Natural killer cell (primary cell): ENCODE results near the gene MRPL24. TPM values are rescaled to one million over a fixed set of nuclear protein-coding genes. Genes with fewer than 3 reads are reported as not detected.

Source experiments
- ATAC-seq, 3 donors: fragments of 150-1000 bp in 2 of 3; fragments of 200-7000 bp in 1 of 3; cut with Tn5 transposase; 1 replicate in 1 of 3; 2 replicates in 2 of 3; pipeline ENCODE4 v1.10.0; 2021; ENCODE audit warnings: mild to moderate bottlenecking in 2 of 3, moderate library complexity in 2 of 3
- DNase-seq, 2 donors: peaks; one replicate each; pipeline versions ENCODE4 v3.0.0 to v3.0.0-alpha.2; 2013 to 2021; ENCODE audit warnings: mixed read lengths in 1 of 2
- H3K27ac ChIP-seq: one replicate; pipeline ENCODE4 v1.5.1; 2013; ENCODE audit warnings: mild to moderate bottlenecking, low read length
- H3K27me3 ChIP-seq: one replicate; pipeline ENCODE4 v1.6.1; 2013; ENCODE audit warnings: low read length; ENCODE audit not compliant: control insufficient read depth, insufficient read depth
- H3K36me3 ChIP-seq: one replicate; pipeline ENCODE4 v1.6.1; 2013; ENCODE audit warnings: low read length; ENCODE audit not compliant: control insufficient read depth, insufficient read depth
- H3K4me1 ChIP-seq: one replicate; pipeline ENCODE4 v1.6.1; 2013; ENCODE audit warnings: low read length; ENCODE audit not compliant: control insufficient read depth, insufficient read depth
- H3K4me3 ChIP-seq: one replicate; pipeline ENCODE4 v1.5.1; 2013; ENCODE audit warnings: low read length
- H3K9me3 ChIP-seq: one replicate; pipeline ENCODE4 v1.6.1; 2013; ENCODE audit warnings: low read length; ENCODE audit not compliant: control insufficient read depth, insufficient read depth
- H3K27ac Mint-ChIP-seq, 2 donors: one replicate each; pipeline ENCODE4 v1.8.0; 2022; ENCODE audit warnings: mild to moderate bottlenecking in 2 of 2, mixed read lengths in 2 of 2, moderate library complexity in 1 of 2
- H3K27me3 Mint-ChIP-seq, 2 donors: one replicate each; pipeline ENCODE4 v1.8.0; 2022; ENCODE audit warnings: low read depth in 2 of 2, mixed read lengths in 2 of 2
- H3K36me3 Mint-ChIP-seq: one replicate; pipeline ENCODE4 v1.8.0; 2022; ENCODE audit warnings: mixed read lengths
- H3K4me1 Mint-ChIP-seq, 2 donors: one replicate each; pipeline ENCODE4 v1.8.0; 2022; ENCODE audit warnings: mixed read lengths in 2 of 2
- H3K4me3 Mint-ChIP-seq: one replicate; pipeline ENCODE4 v1.8.0; 2022; ENCODE audit warnings: mild to moderate bottlenecking, moderate library complexity, mixed read lengths
- H3K9me3 Mint-ChIP-seq, 2 donors: one replicate each; pipeline ENCODE4 v1.8.0; 2022; ENCODE audit warnings: mixed read lengths in 2 of 2
- CTCF ChIP-seq: fragments of 200-600 bp; IDR thresholded peaks from one replicate; pipeline ENCODE4 v1.8.0; 2022; ENCODE audit warnings: antibody characterized with exemption
- WGBS: methylation state at CpG from one replicate; pipeline ENCODE4 v1.1.7; 2013; ENCODE audit warnings: missing lambda C conversion rate; ENCODE audit not compliant: insufficient coverage; 5-methylcytosine and 5-hydroxymethylcytosine counted together
- intact Hi-C: fragments of 100-400 bp; cut with micrococcal nuclease; formaldehyde crosslinking; loops from one replicate; pipeline ENCODE4 v1.14.2; 2022
- total RNA-seq, 4 donors: library from RNA; stranded (reverse); fragments of 120-200 nt in 1 of 4; gene quantifications; one replicate each; pipeline versions ENCODE4 v1.2.3 to v1.2.4, GENCODE V29; 2013 to 2022

MRPL24 gene
- total RNA-seq, 3 donors from 2014 or later (not counting 1 experiment from before 2014, with no cell fraction given): 15.9 to 19.7 (median 18.7) TPM

GRCh38 chr1:156692925-156693847 is 47.7 kb downstream of the MRPL24 start:
- no peak for ATAC-seq
- peaks cover 47 to 49% of the 10 kb centered on the region in 2 donors for H3K27me3 Mint-ChIP-seq
- no peaks in the 10 kb centered on the region for H3K9me3 Mint-ChIP-seq
- Histone ChIP-seq H3K27ac (no peak overlapping the region), H3K4me1 (peaks cover 7% of the 10 kb centered on the region), H3K4me3 (no peak overlapping the region), H3K9me3 (no peaks in the 10 kb centered on the region), H3K36me3 (no peaks in the 10 kb centered on the region), H3K27me3 (peaks cover 50% of the 10 kb centered on the region)
- intact Hi-C loops: loop anchor here (2.0 kb wide), 1 partner anchor 14 kb away; no protein-coding TSS in a partner anchor
- DNase-seq: peak in 1 of 2 donors; percentile 51
- no peak overlapping the region for H3K4me3 Mint-ChIP-seq
- H3K27ac Mint-ChIP-seq: no peak overlapping the region
- no peaks in the 10 kb centered on the region for H3K36me3 Mint-ChIP-seq
- no peak for TF ChIP-seq CTCF
- 39% methylated on average over 16 of the region's 16 CpGs for WGBS
- H3K4me1 Mint-ChIP-seq: peaks cover 7 to 21% of the 10 kb centered on the region in 2 donors

GRCh38 chr1:156692441-156692924 is 48.4 kb downstream of the MRPL24 start:
- WGBS: 9% methylated on average over 13 of the region's 13 CpGs
- TF ChIP-seq CTCF: no peak
- no peak overlapping the region for H3K27ac Mint-ChIP-seq
- intact Hi-C loops: loop anchor here (2.0 kb wide), 1 partner anchor 14 kb away; no protein-coding TSS in a partner anchor
- H3K36me3 Mint-ChIP-seq: no peaks in the 10 kb centered on the region
- Histone ChIP-seq H3K27me3 (peaks cover 50% of the 10 kb centered on the region), H3K9me3 (no peaks in the 10 kb centered on the region), H3K4me3 (no peak overlapping the region), H3K27ac (no peak overlapping the region), H3K4me1 (peaks cover 7% of the 10 kb centered on the region), H3K36me3 (no peaks in the 10 kb centered on the region)
- peaks cover 45 to 50% of the 10 kb centered on the region in 2 donors for H3K27me3 Mint-ChIP-seq
- no peaks in the 10 kb centered on the region for H3K9me3 Mint-ChIP-seq
- DNase-seq (no peak), ATAC-seq (no peak)
- no peak overlapping the region for H3K4me3 Mint-ChIP-seq
- peaks cover 7 to 21% of the 10 kb centered on the region in 2 donors for H3K4me1 Mint-ChIP-seq

- Mint-ChIP-seq H3K4me3 (no peak overlapping the region), H3K9me3 (no peaks in the 10 kb centered on the region), H3K4me1 (peaks cover 7 to 21% of the 10 kb centered on the region in 2 donors), H3K27me3 (peaks cover 39 to 47% of the 10 kb centered on the region in 2 donors), H3K27ac (no peak overlapping the region), H3K36me3 (no peaks in the 10 kb centered on the region)
- ATAC-seq (no peak), DNase-seq (no peak)
- Histone ChIP-seq H3K27ac (no peak overlapping the region), H3K27me3 (peaks cover 50% of the 10 kb centered on the region), H3K4me3 (no peak overlapping the region), H3K9me3 (no peaks in the 10 kb centered on the region), H3K36me3 (no peaks in the 10 kb centered on the region), H3K4me1 (peaks cover 7% of the 10 kb centered on the region)
- intact Hi-C loops: loop anchor here (2.0 kb wide), 1 partner anchor 15 kb away; no protein-coding TSS in a partner anchor
- 15% methylated on average over 20 of the region's 20 CpGs for WGBS
- no peak for TF ChIP-seq CTCF
Observed at GRCh38 chr1:156691665-156692440, 49.0 kb downstream of the MRPL24 start.
